ENCODE measurements around the gene SCD5. TPM values are rescaled to one million over a fixed set of nuclear protein-coding genes. Genes with fewer than 3 reads are reported as not detected.

Gene SCD5
- total RNA-seq, 1 donor from 2014 or later: 36.9 TPM

- H3K36me3 Mint-ChIP-seq: peaks cover 48% of the 10 kb centered on the region
- H3K27me3 Mint-ChIP-seq (ENCODE audit: insufficient read depth, low read depth): no peaks in the 10 kb centered on the region
- no peak for DNase-seq (ENCODE audit: low spot score)
Observed at GRCh38 chr4:82678051-82678450, 120.5 kb downstream of the SCD5 start.

GRCh38 chr4:82677327-82677726 lies 121.3 kb downstream of the SCD5 start:
- Histone ChIP-seq H3F3A (ENCODE audit: low read depth) (no peaks in the 10 kb centered on the region), H3K4me3 (no peak overlapping the region), H3K4me1 (no peaks in the 10 kb centered on the region), H3K27me3 (no peaks in the 10 kb centered on the region), H3K4me2 (no peak overlapping the region), H3K9me3 (ENCODE audit: low read depth) (no peaks in the 10 kb centered on the region), H3K36me3 (no peaks in the 10 kb centered on the region), H4K20me1 (ENCODE audit: low read depth) (no peaks in the 10 kb centered on the region), H2AFZ (replicated peaks) (no peak overlapping the region), H3K79me2 (ENCODE audit: low read depth) (no peaks in the 10 kb centered on the region), H3K9ac (no peak overlapping the region), H3K27ac (no peak overlapping the region)
- H3K4me3 Mint-ChIP-seq: no peak overlapping the region
- TF ChIP-seq EZH2phosphoT487 (IDR thresholded peaks at IDR 0.05) (no peak), EZH2 (IDR thresholded peaks at IDR 0.05) (no peak), CTCF (IDR thresholded peaks at IDR 0.05) (no peak)
- no peaks in the 10 kb centered on the region for H3K9me3 Mint-ChIP-seq
- no peak overlapping the region for H3K27ac Mint-ChIP-seq
- no peaks in the 10 kb centered on the region for H3K27me3 Mint-ChIP-seq (ENCODE audit: insufficient read depth, low read depth)
- peaks cover 14% of the 10 kb centered on the region for H3K4me1 Mint-ChIP-seq
- DNase-seq (ENCODE audit: low spot score): no peak
- peaks cover 48% of the 10 kb centered on the region for H3K36me3 Mint-ChIP-seq

More at GRCh38 chr4:82678051-82678450, 120.5 kb downstream of the SCD5 start:
- Histone ChIP-seq H3K36me3 (no peaks in the 10 kb centered on the region), H4K20me1 (ENCODE audit: low read depth) (no peaks in the 10 kb centered on the region), H3K27ac (no peak overlapping the region), H3K9me3 (ENCODE audit: low read depth) (no peaks in the 10 kb centered on the region), H3K4me2 (no peak overlapping the region), H3K4me3 (no peak overlapping the region), H3K27me3 (no peaks in the 10 kb centered on the region), H2AFZ (replicated peaks) (no peak overlapping the region), H3F3A (ENCODE audit: low read depth) (no peaks in the 10 kb centered on the region), H3K79me2 (ENCODE audit: low read depth) (no peaks in the 10 kb centered on the region), H3K4me1 (no peaks in the 10 kb centered on the region), H3K9ac (no peak overlapping the region)
- peaks cover 14% of the 10 kb centered on the region for H3K4me1 Mint-ChIP-seq
- TF ChIP-seq EZH2 (IDR thresholded peaks at IDR 0.05) (no peak), CTCF (IDR thresholded peaks at IDR 0.05) (no peak), EZH2phosphoT487 (IDR thresholded peaks at IDR 0.05) (no peak)
- H3K9me3 Mint-ChIP-seq: no peaks in the 10 kb centered on the region
- H3K4me3 Mint-ChIP-seq: no peak overlapping the region
- H3K27ac Mint-ChIP-seq: no peak overlapping the region

- H3K9me3 Mint-ChIP-seq: peaks cover 23% of the 10 kb centered on the region
- peak overlapping the region; percentile 14 for H3K27ac Mint-ChIP-seq
- no peak overlapping the region for H3K4me3 Mint-ChIP-seq
- Histone ChIP-seq H3F3A (ENCODE audit: low read depth) (peaks cover 19% of the 10 kb centered on the region), H3K9ac (no peak overlapping the region), H3K79me2 (ENCODE audit: low read depth) (no peaks in the 10 kb centered on the region), H2AFZ (replicated peaks) (no peak overlapping the region), H3K36me3 (no peaks in the 10 kb centered on the region), H3K27me3 (no peaks in the 10 kb centered on the region), H4K20me1 (ENCODE audit: low read depth) (peaks cover 5% of the 10 kb centered on the region), H3K27ac (peak overlapping the region; percentile 53), H3K9me3 (ENCODE audit: low read depth) (no peaks in the 10 kb centered on the region), H3K4me2 (peak overlapping the region; percentile 56), H3K4me1 (peaks cover 29% of the 10 kb centered on the region), H3K4me3 (peak overlapping the region; percentile 14)
- no peaks in the 10 kb centered on the region for H3K27me3 Mint-ChIP-seq (ENCODE audit: insufficient read depth, low read depth)
- peak; percentile 54 for DNase-seq (ENCODE audit: low spot score)
- H3K4me1 Mint-ChIP-seq: peaks cover 31% of the 10 kb centered on the region
- TF ChIP-seq CTCF (IDR thresholded peaks at IDR 0.05) (no peak), EZH2phosphoT487 (IDR thresholded peaks at IDR 0.05) (no peak), EZH2 (IDR thresholded peaks at IDR 0.05) (no peak)
- H3K36me3 Mint-ChIP-seq: peaks cover 30% of the 10 kb centered on the region
Observed at GRCh38 chr4:82667761-82668480, 130.7 kb downstream of the SCD5 start.
